ENCODE data around the gene HOXA13.

Gene HOXA13

GRCh38 chr7:27151931-27152815, 47.7 kb downstream of the HOXA13 start, which contains the start of gene HOXA3 (continued):
- peak; percentile 64; the same call in 1 of the 2 replicates for TF ChIP-seq KLF17 (tag by site-specific recombination; IDR thresholded peaks at IDR 0.05)
- TF ChIP-seq SP3 (tag by site-specific recombination; IDR thresholded peaks at IDR 0.05): peak; percentile 38; the same call in 1 of the 2 replicates
- peak; percentile 35; the same call in 1 of the 2 replicates for TF ChIP-seq PRDM10 (tag by site-specific recombination; IDR thresholded peaks at IDR 0.05)
- 0 out of 2 replicates have a peak, but pooled peaks have one; percentile 36 for TF ChIP-seq ZNF184 (tag by site-specific recombination; IDR thresholded peaks at IDR 0.05)
- TF ChIP-seq PRDM1 (tag by site-specific recombination; IDR thresholded peaks at IDR 0.05): peak; percentile 91
- TF ChIP-seq KLF16 (tag by site-specific recombination; IDR thresholded peaks at IDR 0.05): peak; percentile 63; the same call in 1 of the 2 replicates
- TF ChIP-seq ZFHX2 (tag by site-specific recombination; conservative IDR thresholded peaks at IDR 0.05): peak; percentile 86
- peak; percentile 44 for TF ChIP-seq PRDM4 (tag by site-specific recombination; IDR thresholded peaks at IDR 0.05)
- TF ChIP-seq ZBTB49 (tag by site-specific recombination; IDR thresholded peaks at IDR 0.05; ENCODE audit: low read depth): no peak
- TF ChIP-seq BCL6B (tag by site-specific recombination; IDR thresholded peaks at IDR 0.05): no peak
- TF ChIP-seq ZIC2 (tag by site-specific recombination; IDR thresholded peaks at IDR 0.05): no peak
- peak; percentile 87 for TF ChIP-seq ZNF76 (tag by site-specific recombination; IDR thresholded peaks at IDR 0.05; ENCODE audit: borderline replicate concordance, low read depth)
- 0 out of 2 replicates have a peak, but pooled peaks have one; percentile 40 for TF ChIP-seq ZNF501 (tag by site-specific recombination; IDR thresholded peaks at IDR 0.05)
- TF ChIP-seq PRDM6 (tag by site-specific recombination; IDR thresholded peaks at IDR 0.05): peak; percentile 64; the same call in 1 of the 2 replicates
- peak; percentile 98 for TF ChIP-seq GLIS2 (tag by site-specific recombination; IDR thresholded peaks at IDR 0.05)
- peak; percentile 37 for TF ChIP-seq GLIS1 (tag by site-specific recombination; IDR thresholded peaks at IDR 0.05)
- TF ChIP-seq ZFP3 (tag by site-specific recombination; IDR thresholded peaks at IDR 0.05; ENCODE audit: low read depth): no peak
- peak; percentile 12; the same call in 1 of the 2 replicates for TF ChIP-seq ZNF426 (tag by site-specific recombination; IDR thresholded peaks at IDR 0.05)
- TF ChIP-seq ZNF558 (tag by site-specific recombination; IDR thresholded peaks at IDR 0.05): no peak
- peak; percentile 8; the same call in 1 of the 2 replicates for TF ChIP-seq ZNF600 (tag by site-specific recombination; IDR thresholded peaks at IDR 0.05)
- no peak for TF ChIP-seq ZNF555 (tag by site-specific recombination; conservative IDR thresholded peaks at IDR 0.05)
- TF ChIP-seq ZNF621 (tag by site-specific recombination; IDR thresholded peaks at IDR 0.05): no peak
